ENCODE data around the gene ENAH.

GRCh38 chr1:225471109-225471452 is 181.8 kb downstream of the ENAH start:
- no peak for TF ChIP-seq ZNF114 (CRISPR knock-in tag; IDR thresholded peaks at IDR 0.05)
- no peak for TF ChIP-seq CTCF (conservative IDR thresholded peaks at IDR 0.05; ENCODE audit: low read depth in 2 of 2)
- TF ChIP-seq POLR2AphosphoS5 (IDR thresholded peaks at IDR 0.05; ENCODE audit: low read depth), result no peak
- no peak for TF ChIP-seq EZH2phosphoT487 (IDR thresholded peaks at IDR 0.05; ENCODE audit: unreplicated experiment)
- TF ChIP-seq ETS1 (IDR thresholded peaks at IDR 0.05), result no peak
- no peak for TF ChIP-seq REST (IDR thresholded peaks at IDR 0.05; ENCODE audit: unreplicated experiment)
- TF ChIP-seq EZH2 (IDR thresholded peaks at IDR 0.05; ENCODE audit: low read depth, unreplicated experiment), result no peak
- no peak for TF ChIP-seq CREB1 (CRISPR knock-in tag; IDR thresholded peaks at IDR 0.05; ENCODE audit: low read depth)
- no peak for TF ChIP-seq JUNB (IDR thresholded peaks at IDR 0.05; ENCODE audit: unreplicated experiment)
